Astrocyte (in vitro differentiated cells and primary cell): Measurements from ENCODE around the gene BST1.

ENCODE experiments used
- EZH2 ChIP-seq: IDR thresholded peaks from 2 replicates; pipeline ENCODE4 v1.6.1; 2012; ENCODE audit warnings: mild to moderate bottlenecking, low read length, inconsistent platforms; ENCODE audit not compliant: insufficient read depth
- TF ChIP-seq, protein P1 (sequence below): IDR thresholded peaks from 2 replicates; pipeline ENCODE4 v1.5.1; 2011; ENCODE audit warnings: low read depth, mild to moderate bottlenecking, inconsistent platforms, low read length, moderate library complexity; ENCODE audit not compliant: insufficient read depth

GRCh38 chr4:15742637-15743036 lies 39.8 kb downstream of the BST1 start:
- no peak for TF ChIP-seq EZH2
- TF ChIP-seq, protein P1, sequence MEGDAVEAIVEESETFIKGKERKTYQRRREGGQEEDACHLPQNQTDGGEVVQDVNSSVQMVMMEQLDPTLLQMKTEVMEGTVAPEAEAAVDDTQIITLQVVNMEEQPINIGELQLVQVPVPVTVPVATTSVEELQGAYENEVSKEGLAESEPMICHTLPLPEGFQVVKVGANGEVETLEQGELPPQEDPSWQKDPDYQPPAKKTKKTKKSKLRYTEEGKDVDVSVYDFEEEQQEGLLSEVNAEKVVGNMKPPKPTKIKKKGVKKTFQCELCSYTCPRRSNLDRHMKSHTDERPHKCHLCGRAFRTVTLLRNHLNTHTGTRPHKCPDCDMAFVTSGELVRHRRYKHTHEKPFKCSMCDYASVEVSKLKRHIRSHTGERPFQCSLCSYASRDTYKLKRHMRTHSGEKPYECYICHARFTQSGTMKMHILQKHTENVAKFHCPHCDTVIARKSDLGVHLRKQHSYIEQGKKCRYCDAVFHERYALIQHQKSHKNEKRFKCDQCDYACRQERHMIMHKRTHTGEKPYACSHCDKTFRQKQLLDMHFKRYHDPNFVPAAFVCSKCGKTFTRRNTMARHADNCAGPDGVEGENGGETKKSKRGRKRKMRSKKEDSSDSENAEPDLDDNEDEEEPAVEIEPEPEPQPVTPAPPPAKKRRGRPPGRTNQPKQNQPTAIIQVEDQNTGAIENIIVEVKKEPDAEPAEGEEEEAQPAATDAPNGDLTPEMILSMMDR = no peak
